Measurements from ENCODE around the gene PRDM5. TPM values are rescaled to one million over a fixed set of nuclear protein-coding genes. Genes with fewer than 3 reads are reported as not detected.

The PRDM5 gene
- total RNA-seq, 1 donor from 2014 or later = 8.0 TPM

- peak; percentile 42 for ATAC-seq (ENCODE audit: poor library complexity)
- intact Hi-C loops (cut with DNase I) = no loop called here
Measured at GRCh38 chr4:120918788-120919187, 3.7 kb downstream of the PRDM5 start.

GRCh38 chr4:120918092-120918491 is 4.4 kb downstream of the PRDM5 start:
- intact Hi-C loops (cut with DNase I) = no loop called here
- DNase-seq (no peak), ATAC-seq (ENCODE audit: poor library complexity) (no peak)

More at GRCh38 chr4:120918788-120919187, 3.7 kb downstream of the PRDM5 start:
- peak; percentile 63 for DNase-seq

GRCh38 chr4:120916937-120917336 is 5.6 kb downstream of the PRDM5 start:
- DNase-seq (no peak), ATAC-seq (ENCODE audit: poor library complexity) (no peak)
- intact Hi-C loops (cut with DNase I) = no loop called here

GRCh38 chr4:120915336-120915735 is 7.2 kb downstream of the PRDM5 start:
- intact Hi-C loops (cut with DNase I) = no loop called here
- ATAC-seq (ENCODE audit: poor library complexity) (no peak), DNase-seq (no peak)

GRCh38 chr4:120903419-120903818 is 19.1 kb downstream of the PRDM5 start:
- intact Hi-C loops (cut with DNase I) = no loop called here
- no peak for ATAC-seq (ENCODE audit: poor library complexity)
- no peak for DNase-seq

GRCh38 chr4:120902925-120903324 is 19.6 kb downstream of the PRDM5 start:
- DNase-seq (no peak), ATAC-seq (ENCODE audit: poor library complexity) (no peak)
- intact Hi-C loops (cut with DNase I) = no loop called here

GRCh38 chr4:120901731-120902130 is 20.8 kb downstream of the PRDM5 start:
- DNase-seq (no peak), ATAC-seq (ENCODE audit: poor library complexity) (no peak)
- intact Hi-C loops (cut with DNase I) = no loop called here

GRCh38 chr4:120897981-120898719 is 24.4 kb downstream of the PRDM5 start:
- DNase-seq (no peak), ATAC-seq (ENCODE audit: poor library complexity) (no peak)
- intact Hi-C loops (cut with DNase I) = no loop called here

GRCh38 chr4:120895554-120895953 is 27.0 kb downstream of the PRDM5 start:
- intact Hi-C loops (cut with DNase I) = no loop called here
- DNase-seq (no peak), ATAC-seq (ENCODE audit: poor library complexity) (no peak)

GRCh38 chr4:120893314-120893713 is 29.2 kb downstream of the PRDM5 start:
- no peak for ATAC-seq (ENCODE audit: poor library complexity)
- intact Hi-C loops (cut with DNase I) = no loop called here
- no peak for DNase-seq

- ATAC-seq (ENCODE audit: poor library complexity) = no peak
- DNase-seq = no peak
- intact Hi-C loops (cut with DNase I) = no loop called here
Measured at GRCh38 chr4:120886191-120886590, 36.3 kb downstream of the PRDM5 start.

- ATAC-seq (ENCODE audit: poor library complexity) = no peak
- intact Hi-C loops (cut with DNase I) = no loop called here
- DNase-seq = no peak
Measured at GRCh38 chr4:120881846-120882245, 40.7 kb downstream of the PRDM5 start.

GRCh38 chr4:120881351-120881750 is 41.2 kb downstream of the PRDM5 start:
- ATAC-seq (ENCODE audit: poor library complexity) = no peak
- DNase-seq = no peak

GRCh38 chr4:120877021-120877420 is 45.5 kb downstream of the PRDM5 start:
- DNase-seq = no peak
- intact Hi-C loops (cut with DNase I) = no loop called here
- no peak for ATAC-seq (ENCODE audit: poor library complexity)

More at GRCh38 chr4:120881351-120881750, 41.2 kb downstream of the PRDM5 start:
- intact Hi-C loops (cut with DNase I) = no loop called here

- peak; percentile 57 for ATAC-seq (ENCODE audit: poor library complexity)
- intact Hi-C loops (cut with DNase I) = no loop called here
- no peak for DNase-seq
Measured at GRCh38 chr4:120874792-120875774, 47.4 kb downstream of the PRDM5 start.

GRCh38 chr4:120873554-120873953 is 49.0 kb downstream of the PRDM5 start:
- ATAC-seq (ENCODE audit: poor library complexity) (no peak), DNase-seq (no peak)
- intact Hi-C loops (cut with DNase I) = no loop called here

- intact Hi-C loops (cut with DNase I) = no loop called here
- ATAC-seq (ENCODE audit: poor library complexity) = no peak
- DNase-seq = no peak
Measured at GRCh38 chr4:120871173-120871572, 51.4 kb downstream of the PRDM5 start.

- ATAC-seq (ENCODE audit: poor library complexity) (no peak), DNase-seq (no peak)
- intact Hi-C loops (cut with DNase I) = no loop called here
Measured at GRCh38 chr4:120870279-120870673, 52.2 kb downstream of the PRDM5 start.

- peak; percentile 59 for ATAC-seq (ENCODE audit: poor library complexity)
- intact Hi-C loops (cut with DNase I) = no loop called here
- no peak for DNase-seq
Measured at GRCh38 chr4:120869613-120870278, 52.8 kb downstream of the PRDM5 start.

Measured in Right ventricle myocardium superior (tissue), 1 donor.